D721Med (cell line): Measurements from ENCODE around the gene EEF1AKMT2.
"Not testable (repeated sequence)": the region's sequence is repeated elsewhere in the genome, so short reads cannot be mapped to it uniquely, and the experiment has no call there.

Experiments used
- DNase-seq: peaks from one replicate; pipeline ENCODE4 v3.0.0; 2011; ENCODE audit warnings: low spot score; ENCODE audit not compliant: insufficient read length
- FAIRE-seq: peaks from 2 replicates; lab custom pipeline; 2011; peaks lifted over from hg19 to GRCh38; lab: Jason Lieb, UNC
- CTCF ChIP-seq: IDR thresholded peaks from 2 replicates; pipeline ENCODE4 v1.5.1; 2012; ENCODE audit warnings: mild to moderate bottlenecking, control low read depth; ENCODE audit not compliant: insufficient read depth; ENCODE audit errors: missing control alignments

The EEF1AKMT2 gene

DNA sequence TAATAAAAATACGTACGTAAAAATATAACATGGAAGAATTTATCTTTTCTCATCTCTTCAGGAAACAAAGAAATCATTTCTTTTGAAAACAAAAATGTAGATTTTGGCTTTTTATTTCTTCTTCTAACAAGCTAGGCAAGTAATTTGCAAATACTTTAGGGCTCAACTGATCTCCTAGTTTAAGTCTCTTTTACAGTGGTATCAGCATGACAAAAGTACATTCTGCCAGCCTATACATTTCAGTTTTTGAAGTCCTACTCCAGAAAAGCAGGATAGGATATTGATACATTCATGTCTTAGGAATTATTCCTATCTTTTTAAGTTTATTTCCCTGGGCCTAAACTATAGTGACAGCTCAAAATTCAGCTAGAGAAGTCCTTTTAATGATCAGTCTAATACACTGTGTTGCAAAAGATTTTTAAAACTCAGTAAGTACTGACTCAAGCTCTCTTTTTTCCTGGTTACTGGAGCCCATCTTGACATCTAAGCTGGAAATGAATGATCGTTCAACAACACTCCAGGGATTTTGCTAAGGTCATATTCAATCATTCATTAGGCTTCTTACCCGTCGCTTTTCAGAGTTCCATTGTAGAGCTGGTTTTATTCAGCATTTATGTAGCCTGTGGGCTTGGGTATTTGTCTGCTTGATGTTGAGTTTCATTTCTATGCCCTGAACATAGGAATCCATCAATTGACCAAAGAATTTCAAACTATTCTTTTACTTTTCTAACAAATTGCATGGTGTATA is 35.4 kb downstream of the EEF1AKMT2 start:
- no peak for DNase-seq
- TF ChIP-seq CTCF, result no peak
- FAIRE-seq, result no peak

- no peak for TF ChIP-seq CTCF
- DNase-seq, result no peak
- no peak for FAIRE-seq
Observed at GRCh38 chr10:124755581-124755980, 36.1 kb downstream of the EEF1AKMT2 start.

- TF ChIP-seq CTCF, result no peak
- FAIRE-seq (no peak), DNase-seq (no peak)
Observed at GRCh38 chr10:124754227-124754626, 37.5 kb downstream of the EEF1AKMT2 start.

DNA sequence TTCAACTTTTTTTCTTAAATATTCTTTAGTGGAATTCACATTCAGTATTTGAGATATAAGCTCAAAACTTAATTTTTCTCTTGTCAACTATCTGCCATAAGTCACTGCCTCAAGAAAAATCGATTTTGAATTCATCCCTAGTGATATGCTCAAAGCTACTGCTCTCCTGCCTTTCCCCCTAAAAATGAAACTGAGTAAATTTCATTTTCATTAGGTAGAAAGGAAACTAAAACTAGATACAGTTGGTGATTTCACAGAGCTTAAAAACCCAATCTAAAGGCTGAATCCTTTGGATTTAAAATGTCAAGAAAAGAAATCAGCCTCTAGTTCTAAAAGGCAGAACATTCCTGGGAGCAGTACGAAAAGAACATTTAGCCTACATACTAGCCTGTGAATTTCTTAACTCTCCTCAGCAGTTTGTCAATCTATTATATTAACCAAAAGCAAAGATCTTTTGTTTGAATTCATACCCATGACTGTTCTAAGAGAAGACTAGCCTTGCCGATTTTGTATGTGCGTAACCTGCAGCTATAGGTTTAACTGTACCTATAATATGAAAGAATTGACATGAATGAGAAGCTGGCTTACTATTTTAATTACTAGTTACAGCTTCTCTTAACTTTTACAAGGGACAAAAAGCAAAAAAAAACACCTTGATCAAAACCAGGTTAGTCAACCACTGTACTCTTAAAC is 42.6 kb downstream of the EEF1AKMT2 start:
- no peak for FAIRE-seq
- no peak for DNase-seq
- no peak for TF ChIP-seq CTCF

- FAIRE-seq (no peak), DNase-seq (no peak)
- no peak for TF ChIP-seq CTCF
Observed at GRCh38 chr10:124748166-124748565, 43.5 kb downstream of the EEF1AKMT2 start.

- FAIRE-seq, result no peak
- DNase-seq, result no peak
- no peak for TF ChIP-seq CTCF
Observed at GRCh38 chr10:124747745-124748144, 43.9 kb downstream of the EEF1AKMT2 start.

- no peak for TF ChIP-seq CTCF
- DNase-seq (no peak), FAIRE-seq (no peak)
Observed at GRCh38 chr10:124746992-124747391, 44.7 kb downstream of the EEF1AKMT2 start.

- not testable (repeated sequence) for FAIRE-seq
Observed at GRCh38 chr10:124746447-124746846, 45.2 kb downstream of the EEF1AKMT2 start.

More at GRCh38 chr10:124746447-124746846, 45.2 kb downstream of the EEF1AKMT2 start:
- DNase-seq, result not testable (repeated sequence)
